K562 (cell line): Measurements from ENCODE around the gene DDOST. TPM values are rescaled to one million over a fixed set of nuclear protein-coding genes. Genes with fewer than 3 reads are reported as not detected.

Experiments
- ATAC-seq: fragments of 200-7000 bp; cut with Tn5 transposase; 3 replicates; pipeline ENCODE4 v1.9.1; 2020; ENCODE audit warnings: moderate library complexity
- BruUV-seq: library from RNA; stranded (reverse); fragments of 400-500 nt; replicated peaks from 2 replicates; lab custom pipeline; 2021; lab: Mats Ljungman, UMichigan
- CTCF ChIA-PET: fragments of 300-600 bp; formaldehyde crosslinking; extraction: SDS; loops from one replicate; lab custom pipeline; 2021; ENCODE audit warnings: low intra/inter-chr PET ratio; lab: Yijun Ruan, JAX
- POLR2A ChIA-PET: fragments of 300-600, 350-650 bp; sonication (Branson Sonifier 250); formaldehyde crosslinking; extraction: SDS; loops from one replicate; lab custom pipeline; 2021; ENCODE audit warnings: antibody characterized with exemption, inconsistent platforms; lab: Yijun Ruan, JAX
- DNase-seq, 4 experiments: peaks; one replicate each; pipeline versions ENCODE4 v3.0.0 to v3.0.0-alpha.2; 2011 to 2018; ENCODE audit warnings: low spot score in 3 of 4, mixed read lengths in 3 of 4; ENCODE audit errors: extremely low read depth in 1 of 4
- FAIRE-seq: peaks from 2 replicates; lab custom pipeline; 2011; peaks lifted over from hg19 to GRCh38; lab: Jason Lieb, UNC
- H2AFZ ChIP-seq: 2 replicates; pipeline ENCODE4 v1.6.0; 2011; ENCODE audit warnings: low read depth, low read length, control low read depth, inconsistent platforms
- H3K27ac ChIP-seq: fragments of 200-600 bp; 3 replicates; pipeline ENCODE4 v1.8.0; 2011; ENCODE audit warnings: low read depth, mild to moderate bottlenecking, control low read depth, inconsistent platforms, low read length, moderate library complexity, mixed read lengths; ENCODE audit errors: extremely low read depth
- H3K27me3 ChIP-seq, 2 experiments: fragments of 300-600 bp in 1 of 2; 2 replicates in 1 of 2; 3 replicates in 1 of 2; pipeline versions ENCODE4 v1.6.0 to v1.8.0; 2011; ENCODE audit warnings: inconsistent platforms in 2 of 2, low read length in 2 of 2, mild to moderate bottlenecking in 1 of 2, mixed read lengths in 1 of 2, moderate library complexity in 1 of 2; ENCODE audit not compliant: control insufficient read depth in 2 of 2, insufficient read depth in 2 of 2
- H3K36me3 ChIP-seq: fragments of 300-600 bp; 3 replicates; pipeline ENCODE4 v1.8.0; 2011; ENCODE audit warnings: mild to moderate bottlenecking, low read length, inconsistent platforms; ENCODE audit not compliant: control insufficient read depth, insufficient read depth
- H3K4me1 ChIP-seq, 2 experiments: fragments of 200-600 bp in 1 of 2; replicated peaks in 1 of 2; 2 replicates in 1 of 2; 3 replicates in 1 of 2; pipeline versions ENCODE4 v1.5.1 to v1.8.0; 2011; ENCODE audit warnings: inconsistent platforms in 2 of 2, low read length in 2 of 2, mild to moderate bottlenecking in 1 of 2, mixed read lengths in 1 of 2, moderate library complexity in 1 of 2; ENCODE audit not compliant: control insufficient read depth in 2 of 2, insufficient read depth in 2 of 2
- H3K4me2 ChIP-seq: 2 replicates; pipeline ENCODE4 v1.6.1; 2011; ENCODE audit warnings: low read length, control low read depth, inconsistent platforms, mixed read lengths; ENCODE audit not compliant: insufficient read depth
- H3K4me3 ChIP-seq: fragments of 200-600 bp; sonication (generic), shearing (Covaris generic); 2 replicates; pipeline ENCODE4 v1.5.1; 2016; ENCODE audit warnings: control low read depth, inconsistent platforms
- H3K79me2 ChIP-seq: fragments of 200-600 bp; 3 replicates; pipeline ENCODE4 v1.8.0; 2011; ENCODE audit warnings: low read length, inconsistent platforms; ENCODE audit not compliant: control insufficient read depth, insufficient read depth
- H3K9ac ChIP-seq, 2 experiments: 2 replicates each; pipeline versions ENCODE4 v1.6.0 to v1.6.1; 2011; ENCODE audit warnings: low read depth in 2 of 2, low read length in 2 of 2, control low read depth in 1 of 2, inconsistent platforms in 1 of 2, mild to moderate bottlenecking in 1 of 2, mixed read lengths in 1 of 2; ENCODE audit not compliant: insufficient read depth in 1 of 2
- H3K9me1 ChIP-seq: one replicate; pipeline ENCODE4 v1.6.0; 2011; ENCODE audit warnings: inconsistent platforms, mild to moderate bottlenecking, low read length, moderate library complexity; ENCODE audit not compliant: control insufficient read depth, insufficient read depth
- H3K9me3 ChIP-seq: replicated peaks from 2 replicates; pipeline ENCODE4 v1.5.1; 2011; ENCODE audit warnings: low read depth, low read length, inconsistent platforms; ENCODE audit not compliant: control insufficient read depth, insufficient read depth
- H4K20me1 ChIP-seq: replicated peaks from 2 replicates; pipeline ENCODE4 v1.6.1; 2011; ENCODE audit warnings: low read length, inconsistent platforms, mixed read lengths; ENCODE audit not compliant: control insufficient read depth, insufficient read depth
- ATF3 ChIP-seq, 2 experiments: fragments of 450-650 bp in 1 of 2; sonication (generic) in 1 of 2; formaldehyde crosslinking in 1 of 2; IDR thresholded peaks in 1 of 2; conservative IDR thresholded peaks in 1 of 2; 2 replicates each; pipeline versions ENCODE4 v1.6.1 to v1.8.1; 2016 to 2023; ENCODE audit warnings: mild to moderate bottlenecking in 2 of 2, moderate library complexity in 2 of 2, inconsistent platforms in 1 of 2, missing genetic modification reagents in 1 of 2
- CEBPB ChIP-seq: fragments of 450-650 bp; IDR thresholded peaks from 2 replicates; pipeline ENCODE4 v1.6.1; 2016; ENCODE audit warnings: missing genetic modification characterization, missing compliant biosample characterization
- CEBPG ChIP-seq, 3 experiments: fragments of 200-800 bp in 1 of 3; sonication (Bioruptor generic) in 1 of 3; sonication (generic) in 1 of 3; formaldehyde crosslinking in 1 of 3; IDR thresholded peaks in 2 of 3; conservative IDR thresholded peaks in 1 of 3; 2 replicates each; pipeline versions ENCODE4 v1.6.1 to v1.8.0; 2016 to 2022; ENCODE audit warnings: missing compliant biosample characterization in 2 of 3, missing genetic modification characterization in 2 of 3, mild to moderate bottlenecking in 1 of 3, missing genetic modification reagents in 1 of 3
- STAG1 ChIP-seq: sonication (generic); formaldehyde crosslinking; IDR thresholded peaks from 2 replicates; pipeline ENCODE4 v1.5.0; 2020; ENCODE audit warnings: missing genetic modification reagents, borderline replicate concordance
- WGBS: fragments of 100-300 bp; shearing (Covaris generic); methylation state at CpG from one replicate; pipeline ENCODE4 v1.1.6; 2016; ENCODE audit warnings: low coverage, mixed read lengths; ENCODE audit not compliant: insufficient coverage; ENCODE audit errors: missing lambda C conversion rate; 5-methylcytosine and 5-hydroxymethylcytosine counted together
- in situ Hi-C: fragments of 300-500 bp; cut with MboI; formaldehyde crosslinking; loops from 4 replicates; pipeline ENCODE4 v1.15.0; 2018; ENCODE audit warnings: inconsistent platforms, mixed read lengths
- intact Hi-C: fragments of 100-400 bp; cut with micrococcal nuclease; formaldehyde crosslinking; loops from 2 replicates; pipeline ENCODE4 v1.14.2; 2022
- polyA plus RNA-seq, 8 experiments: library from polyadenylated mRNA; depleted of rRNA in 4 of 8; stranded (reverse) in 5 of 8; unstranded in 3 of 8; fragments of >200 nt; fragmentation: Nextera tagmentation in 2 of 8; fragmentation: Illumina TruSeq in 1 of 8; extraction: Ambion mirVana in 2 of 8; extraction: Trizol in 1 of 8; gene quantifications; 2 replicates each; pipeline versions ENCODE4 v1.2.1 to v1.2.3, GENCODE V29; 2011 to 2014; ENCODE audit warnings: inconsistent platforms in 1 of 8, missing spikeins in 1 of 8
- total RNA-seq, 7 experiments: library from RNA; depleted of rRNA in 6 of 7; stranded (reverse); fragments of >200 nt in 6 of 7; fragmentation: Illumina TruSeq in 2 of 7; extraction: Trizol in 2 of 7; gene quantifications; 2 replicates each; pipeline versions ENCODE4 v1.2.1 to v1.2.3, GENCODE V29; 2011 to 2021; ENCODE audit warnings: low replicate concordance in 1 of 7

The DDOST gene
- total and polyA plus RNA-seq, 9 of the 15 experiments (the other 6 are each of a cell fraction or from before 2014, with no cell fraction given) = 173 to 306 (median 222) TPM

- H3K79me2 ChIP-seq = no peaks in the 10 kb centered on the region
- ATAC-seq = no peak
- TF ChIP-seq ATF3 (IDR thresholded peaks at IDR 0.05) = peak; percentile 59
- TF ChIP-seq ATF3 (CRISPR knock-in tag; conservative IDR thresholded peaks at IDR 0.05) = no peak
- TF ChIP-seq CEBPG (CRISPR knock-in tag; IDR thresholded peaks at IDR 0.05) = peak; percentile 37; the same call in 1 of the 2 replicates
- no peak for TF ChIP-seq CEBPG (tag; conservative IDR thresholded peaks at IDR 0.05 in 1 of 2, IDR thresholded peaks at IDR 0.05 in 1 of 2)
- TF ChIP-seq STAG1 (CRISPR knock-in tag) = no peak
- TF ChIP-seq CEBPB (tag) = peak; percentile 34; the same call in 1 of the 2 replicates
- H3K4me1 ChIP-seq = no peaks in the 10 kb centered on the region
- no peak overlapping the region for H3K9ac ChIP-seq
- H3K4me2 ChIP-seq = no peak overlapping the region
- no peaks in the 10 kb centered on the region for H4K20me1 ChIP-seq
- FAIRE-seq = no peak
- intact Hi-C loops = no loop called here
- ChIA-PET CTCF (no interaction called here), POLR2A (interaction anchor here (1.7 kb wide), 1 partner anchor 9 kb away, joined by 4 read pairs; no protein-coding TSS in a partner anchor)
- H2AFZ ChIP-seq = no peak overlapping the region
- H3K27ac ChIP-seq = no peak overlapping the region
- BruUV-seq = no TSS peak
- no peaks in the 10 kb centered on the region for H3K9me3 ChIP-seq
- in situ Hi-C loops = no loop called here
- no peaks in the 10 kb centered on the region for H3K36me3 ChIP-seq
- no peaks in the 10 kb centered on the region for H3K9me1 ChIP-seq
- DNase-seq = no peak
- peaks cover 2 to 19% of the 10 kb centered on the region in 2 experiments; a peak in 3 of 5 replicates for H3K27me3 ChIP-seq
- WGBS = 34% methylated on average over 6 of the region's 6 CpGs
- H3K4me3 ChIP-seq = no peak overlapping the region
Measured at GRCh38 chr1:20621012-20621411, 40.2 kb downstream of the DDOST start.
